Activated CD4-positive, alpha-beta T cell treated with anti-CD3 and anti-CD28 coated beads for 4 hours (primary cell): ENCODE measurements around the gene UNC93A.
"Not testable (repeated sequence)": the region's sequence is repeated elsewhere in the genome, so short reads cannot be mapped to it uniquely, and the experiment has no call there.

Experiments
- DNase-seq, 2 donors: peaks; one replicate each; pipeline ENCODE4 v3.0.0-alpha.2; 2020

UNC93A gene

DNA sequence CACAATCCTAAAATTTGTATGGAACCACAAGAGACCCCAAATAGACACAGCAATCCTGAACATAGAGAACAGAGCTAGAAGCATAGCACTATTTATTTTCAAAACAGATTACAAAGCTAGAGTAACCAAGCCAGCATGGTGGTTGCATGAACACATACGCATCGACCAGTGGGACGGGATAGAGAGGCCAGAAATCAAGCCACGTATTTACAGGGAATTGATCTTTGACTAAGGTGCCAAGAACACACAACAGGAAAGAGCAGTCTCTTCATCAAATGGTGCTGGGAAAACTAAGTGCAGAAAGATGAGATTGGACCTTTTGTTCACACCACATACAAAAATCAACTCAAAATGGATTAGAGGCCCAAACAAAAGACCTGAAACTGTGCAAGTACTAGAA is 54.8 kb downstream of the UNC93A start:
- no peak for DNase-seq

DNA sequence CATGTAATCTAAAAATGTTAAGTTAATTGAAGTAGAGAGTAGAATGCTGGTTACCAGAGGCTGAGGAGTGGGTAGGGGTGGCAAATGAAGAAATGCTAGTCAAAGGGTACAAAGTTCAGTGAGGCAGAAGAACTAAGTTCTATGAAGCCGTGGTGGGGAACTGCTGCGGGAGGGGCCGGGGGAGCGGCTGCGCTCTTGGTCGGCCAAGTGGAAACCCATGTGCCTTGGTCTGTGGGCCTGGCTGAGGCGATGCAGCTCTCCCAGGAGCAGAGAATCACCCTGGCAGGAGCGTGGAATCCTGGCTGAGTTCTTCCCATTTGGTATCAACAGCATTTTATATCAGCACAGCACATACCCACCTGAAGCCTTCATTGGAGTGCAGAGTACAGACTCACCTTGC is 56.1 kb downstream of the UNC93A start:
- no peak for DNase-seq

DNA sequence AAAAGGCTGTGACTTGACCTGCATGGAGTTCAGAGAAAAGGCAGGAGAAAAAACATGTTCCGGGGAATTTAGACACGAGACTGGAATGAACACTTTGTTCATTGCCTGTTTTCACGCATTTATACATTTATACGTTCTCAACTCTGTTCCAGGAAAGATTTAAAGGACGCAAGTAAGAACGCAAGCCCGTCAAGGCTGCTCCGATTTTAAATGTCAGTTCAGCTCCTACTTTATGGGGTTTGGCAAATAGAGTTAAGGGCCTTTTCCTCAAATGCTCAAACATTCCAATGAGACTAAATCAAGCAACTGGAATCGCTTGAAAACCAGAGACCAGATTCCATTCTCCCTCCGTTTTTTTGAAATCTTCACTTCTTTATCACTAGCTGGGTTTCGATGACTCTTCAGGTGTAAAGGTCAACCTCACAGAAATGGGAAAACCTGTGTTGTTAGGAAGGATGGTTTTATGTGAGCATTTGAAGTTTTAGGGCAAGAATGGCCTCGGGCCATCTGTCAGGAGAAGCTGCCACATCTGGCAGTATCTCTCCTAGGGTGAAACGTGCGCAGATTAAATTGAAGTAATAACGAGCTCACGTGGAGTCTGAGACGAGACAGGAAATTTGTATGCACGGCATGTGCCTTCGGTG is 58.6 kb downstream of the UNC93A start:
- no peak for DNase-seq

DNA sequence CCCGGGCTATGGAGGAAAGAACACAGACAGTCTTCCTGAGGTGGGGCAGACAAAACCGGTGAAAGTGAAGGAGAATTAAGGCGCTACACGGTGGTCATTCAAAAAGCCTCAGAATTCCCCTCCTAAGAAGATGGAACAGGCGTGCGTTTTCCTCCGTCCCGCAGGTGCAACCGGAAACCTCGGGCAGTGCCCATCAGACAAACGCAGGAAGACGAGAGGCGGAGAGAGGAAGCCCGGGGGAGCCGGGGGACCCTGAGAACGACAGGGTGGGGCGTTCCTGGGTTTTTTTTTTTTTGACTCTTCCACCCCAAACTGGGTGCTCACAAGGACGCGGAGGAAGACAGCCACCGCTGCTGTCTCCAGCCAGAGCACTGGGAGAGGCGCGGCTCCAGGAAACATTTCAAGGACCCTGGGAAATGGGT is 59.2 kb downstream of the UNC93A start:
- peak; percentile 1 to 7 for DNase-seq

DNA sequence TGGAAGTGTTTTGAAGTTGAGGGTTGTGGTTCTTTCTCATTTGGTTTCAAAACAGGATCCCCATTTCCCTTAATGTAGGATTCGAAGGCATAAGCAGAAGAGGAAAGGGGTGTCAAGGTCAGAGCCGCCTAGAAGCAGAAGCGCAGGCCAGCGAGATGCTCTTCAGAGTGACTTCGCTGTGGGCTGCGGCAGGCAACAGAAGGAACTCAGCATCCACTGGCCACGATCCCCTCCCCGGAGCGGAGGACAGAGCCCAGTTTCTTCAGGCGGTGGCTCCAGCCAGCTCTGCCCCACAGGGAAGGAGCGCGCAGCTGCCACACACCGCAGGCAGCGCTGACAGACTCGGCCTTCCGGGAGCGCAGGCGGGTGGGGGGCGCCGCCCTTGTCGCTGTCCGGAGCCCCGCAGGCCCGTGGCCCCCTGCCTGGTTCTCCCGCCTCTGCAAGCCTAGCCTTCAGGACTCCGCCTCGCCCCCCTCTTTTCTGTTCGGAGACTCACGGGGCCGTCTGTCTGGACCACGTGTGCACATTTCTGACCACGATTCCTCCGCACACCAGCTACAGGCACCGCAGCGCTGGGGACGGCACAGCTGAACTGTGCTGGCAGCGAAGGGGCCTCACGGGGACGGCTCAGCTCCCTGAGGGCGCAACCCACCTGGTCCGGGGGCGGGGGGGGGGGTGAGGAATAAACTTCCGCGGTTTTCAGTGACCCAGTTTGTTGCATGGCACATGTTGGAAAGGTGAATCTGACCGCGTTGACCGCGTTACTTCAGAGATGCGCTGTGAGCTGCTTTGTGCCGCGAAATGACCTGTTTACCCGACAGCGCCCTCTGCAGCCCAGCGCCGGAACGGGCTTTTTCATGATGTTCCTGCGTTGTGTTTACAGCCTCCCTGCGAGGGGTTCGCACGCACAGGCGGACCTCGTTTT is 59.9 kb downstream of the UNC93A start:
- peak; percentile 72 to 82 for DNase-seq

DNA sequence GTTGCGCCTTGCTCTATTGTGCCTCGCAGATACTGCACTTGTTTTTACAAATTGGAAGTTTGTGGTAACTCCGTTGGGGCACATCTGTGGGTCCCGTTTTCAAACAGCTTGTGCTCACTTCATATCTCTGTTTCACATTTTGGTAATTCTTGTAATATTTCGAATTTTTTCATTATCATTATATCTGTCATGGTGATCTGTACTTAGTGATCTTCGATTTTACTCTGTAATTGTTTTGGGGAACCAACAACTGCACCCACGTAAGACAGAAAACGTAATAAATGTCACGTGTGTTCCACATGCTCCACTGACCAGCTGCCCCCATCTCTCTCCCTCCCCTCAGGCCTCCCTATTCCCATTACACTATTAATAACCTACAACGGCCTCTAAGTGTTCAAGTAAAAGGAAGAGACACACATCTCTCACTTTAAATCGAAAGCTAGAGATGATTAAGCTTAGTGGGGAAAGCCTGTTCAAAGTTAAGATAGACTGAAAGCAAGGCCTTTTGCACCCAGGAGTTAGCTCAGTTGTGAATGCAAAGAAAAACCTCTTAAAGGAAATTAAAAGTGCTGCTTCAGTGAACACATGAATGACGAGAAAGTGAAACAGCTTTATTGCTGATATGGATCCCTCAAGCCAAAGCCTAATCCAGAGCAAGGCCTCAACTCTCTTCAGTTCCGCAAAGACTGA is 60.7 kb downstream of the UNC93A start:
- DNase-seq: no peak

DNA sequence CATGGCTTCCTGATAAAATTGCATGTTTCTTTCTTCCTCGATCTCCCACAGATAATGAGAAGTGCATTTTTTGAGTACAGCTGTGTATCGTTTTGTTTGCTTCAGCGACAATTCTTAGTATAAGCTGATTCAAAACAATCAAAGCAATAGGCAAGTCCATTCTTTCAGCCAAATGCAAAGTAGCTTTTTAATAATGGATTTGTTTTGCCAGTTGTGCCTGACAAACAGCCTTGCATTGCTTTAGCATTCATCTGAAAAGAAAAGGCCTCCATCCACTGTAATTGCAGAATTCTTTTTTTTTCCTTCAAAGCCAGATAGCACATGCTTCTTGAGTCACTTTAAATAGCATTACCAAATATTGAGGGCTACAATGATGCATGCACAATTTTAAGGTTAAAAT is 65.8 kb downstream of the UNC93A start:
- no peak for DNase-seq

DNA sequence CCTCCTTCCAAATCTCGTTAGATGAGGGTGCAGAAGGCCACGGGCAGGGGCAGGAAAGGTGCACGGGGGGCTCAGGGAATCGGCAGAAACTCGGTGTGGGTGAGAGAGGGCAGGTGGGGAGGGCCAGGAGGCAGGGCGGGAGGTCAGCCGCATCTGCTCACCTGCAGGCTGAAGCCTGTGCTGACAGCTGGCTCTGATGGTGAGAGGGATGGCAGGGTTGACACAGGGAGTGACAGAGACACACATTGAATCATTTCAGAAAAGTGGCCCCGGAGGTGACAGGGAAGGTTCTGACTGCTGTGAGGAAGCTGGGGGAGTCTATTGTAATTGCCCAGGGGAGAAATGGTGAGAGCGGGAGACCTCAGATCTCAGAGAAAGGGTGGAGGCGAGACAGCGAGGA is 67.3 kb downstream of the UNC93A start:
- not testable (repeated sequence) for DNase-seq

DNA sequence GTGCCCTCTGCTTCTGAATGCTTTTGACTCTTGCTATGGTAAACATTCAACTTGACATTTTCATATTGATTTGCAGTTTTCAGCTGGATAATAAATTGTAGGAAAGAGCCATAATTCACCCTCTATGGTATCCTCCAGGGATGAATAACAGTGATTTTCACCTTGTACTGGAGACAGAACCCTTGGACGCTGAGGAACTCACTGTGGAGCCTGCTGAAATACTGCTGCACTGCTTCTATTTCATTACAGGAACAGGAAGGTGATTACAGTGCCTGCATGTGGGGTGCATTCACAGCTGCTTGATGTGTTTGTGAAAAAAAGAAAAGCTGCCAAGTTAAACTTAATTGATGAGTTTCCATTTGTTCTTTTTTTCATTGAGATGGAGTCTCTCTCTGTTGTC is 70.1 kb downstream of the UNC93A start:
- not testable (repeated sequence) for DNase-seq
